HT1080 (cell line): ENCODE data around the gene TBC1D9B. TPM values are rescaled to one million over a fixed set of nuclear protein-coding genes. Genes with fewer than 3 reads are reported as not detected.
"Not testable (repeated sequence)": the region's sequence is repeated elsewhere in the genome, so short reads cannot be mapped to it uniquely, and the experiment has no call there.

Experiments used
- DNase-seq: peaks from one replicate; pipeline ENCODE4 v3.0.0-alpha.2; 2015; ENCODE audit warnings: low read depth
- total RNA-seq: library from RNA; depleted of rRNA; stranded (reverse); fragments of >200 nt; shearing (Covaris generic); gene quantifications from 2 replicates; pipeline ENCODE4 v1.2.3, GENCODE V29; 2014

TBC1D9B gene
- total RNA-seq, 1 experiment from 2014 or later: 46.2 TPM

- DNase-seq: no peak
Observed at GRCh38 chr5:179839328-179840256, 68.1 kb downstream of the TBC1D9B start.

- DNase-seq: no peak
Observed at GRCh38 chr5:179837076-179838011, 70.4 kb downstream of the TBC1D9B start.

- DNase-seq: no peak
Observed at GRCh38 chr5:179836225-179837019, 71.3 kb downstream of the TBC1D9B start.

- DNase-seq: not testable (repeated sequence)
Observed at GRCh38 chr5:179834871-179835270, 72.8 kb downstream of the TBC1D9B start.

- no peak for DNase-seq
Observed at GRCh38 chr5:179834120-179834519, 73.6 kb downstream of the TBC1D9B start.

GRCh38 chr5:179833709-179834070, 74.0 kb downstream of the TBC1D9B start:
- DNase-seq: no peak

GRCh38 chr5:179833056-179833708, 74.5 kb downstream of the TBC1D9B start:
- DNase-seq: no peak

GRCh38 chr5:179832039-179832745, 75.5 kb downstream of the TBC1D9B start:
- no peak for DNase-seq

- DNase-seq: no peak
Observed at GRCh38 chr5:179830818-179831468, 76.8 kb downstream of the TBC1D9B start.

- DNase-seq: no peak
Observed at GRCh38 chr5:179829732-179830435, 77.8 kb downstream of the TBC1D9B start.

- no peak for DNase-seq
Observed at GRCh38 chr5:179828756-179829421, 78.8 kb downstream of the TBC1D9B start.

GRCh38 chr5:179827680-179828079, 80.0 kb downstream of the TBC1D9B start:
- peak; percentile 68 for DNase-seq

- no peak for DNase-seq
Observed at GRCh38 chr5:179825655-179826182, 82.0 kb downstream of the TBC1D9B start.

GRCh38 chr5:179824745-179825112, 83.0 kb downstream of the TBC1D9B start:
- DNase-seq: no peak

GRCh38 chr5:179823937-179824744, 83.6 kb downstream of the TBC1D9B start:
- DNase-seq: no peak

- no peak for DNase-seq
Observed at GRCh38 chr5:179822444-179822990, 85.2 kb downstream of the TBC1D9B start.

- no peak for DNase-seq
Observed at GRCh38 chr5:179822059-179822432, 85.7 kb downstream of the TBC1D9B start.
